Heart left ventricle (tissue), 13 donors: ENCODE data around the gene PRDM5.

ENCODE experiments used
- POLR2A ChIP-seq, 2 donors: fragments of 450-650 bp; IDR thresholded peaks; one replicate each; pipeline ENCODE4 v1.6.1; 2017; ENCODE audit warnings: antibody characterized with exemption in 2 of 2, mild to moderate bottlenecking in 2 of 2, moderate library complexity in 2 of 2
- TF ChIP-seq, protein P1 (sequence below), 12 donors: fragments of 200-600 bp; sonication (generic) in 4 of 12; IDR thresholded peaks; one replicate each; pipeline versions ENCODE4 v1.5.0 to v1.8.0; 2018 to 2022; ENCODE audit warnings: antibody characterized with exemption in 12 of 12, mild to moderate bottlenecking in 5 of 12
- donor health status: ischemic (EF 13 %, LVEDD 7.1; RV severe dilation, severe dysfunction).
- donor health status: DM: no; HTN: yes; CAD: no.
- donor health status: DM: no; HTN: no; CAD: no.
- donor health status: ischemic (EF 25% LVEDD 6.9; RV normal size, moderate dysfunction).
- donor health status: ischemic (EF 25% LVEDD 5.7; RV mildly dilated, moderate dysfunction).
- donor health status: ischemic (EF 35%, LVEDD 5.7; RV mildly dilated, moderate dysfunction).
- donor health status: nonischemic (EF 11% LVEDD 7.7; RV severe dilation, severe dysfunction).
- donor health status: DM: yes; HTN: yes; CAD: no.
- donor health status: PGD.
- donor health status: ischemic (EF 29% LVEDD 5.4; RV normal size, mild dysfunction).
- donor health status: nonischemic (EF 23%, LVEDD 6.1; RV moderate dilation, normal function).

DNA sequence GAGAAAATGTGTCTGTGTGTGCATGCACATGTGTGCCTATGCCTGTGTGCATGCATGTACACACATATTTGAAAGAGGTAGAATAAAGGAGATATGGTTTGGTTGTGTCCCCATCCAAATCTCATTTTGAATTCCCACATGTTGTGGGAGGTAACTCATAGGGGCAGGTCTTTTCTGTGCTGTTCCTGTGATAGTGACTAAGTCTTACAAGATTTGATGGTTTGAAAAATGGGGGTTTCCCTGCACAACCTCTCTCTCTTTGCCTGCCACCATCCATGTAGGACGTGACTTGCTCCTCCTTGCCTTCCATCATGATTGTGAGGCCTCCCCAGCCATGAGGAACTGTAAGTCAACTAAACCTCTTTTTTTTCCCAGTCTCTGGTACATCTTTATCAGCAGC lies 87.2 kb downstream of the PRDM5 start:
- TF ChIP-seq, protein P1, sequence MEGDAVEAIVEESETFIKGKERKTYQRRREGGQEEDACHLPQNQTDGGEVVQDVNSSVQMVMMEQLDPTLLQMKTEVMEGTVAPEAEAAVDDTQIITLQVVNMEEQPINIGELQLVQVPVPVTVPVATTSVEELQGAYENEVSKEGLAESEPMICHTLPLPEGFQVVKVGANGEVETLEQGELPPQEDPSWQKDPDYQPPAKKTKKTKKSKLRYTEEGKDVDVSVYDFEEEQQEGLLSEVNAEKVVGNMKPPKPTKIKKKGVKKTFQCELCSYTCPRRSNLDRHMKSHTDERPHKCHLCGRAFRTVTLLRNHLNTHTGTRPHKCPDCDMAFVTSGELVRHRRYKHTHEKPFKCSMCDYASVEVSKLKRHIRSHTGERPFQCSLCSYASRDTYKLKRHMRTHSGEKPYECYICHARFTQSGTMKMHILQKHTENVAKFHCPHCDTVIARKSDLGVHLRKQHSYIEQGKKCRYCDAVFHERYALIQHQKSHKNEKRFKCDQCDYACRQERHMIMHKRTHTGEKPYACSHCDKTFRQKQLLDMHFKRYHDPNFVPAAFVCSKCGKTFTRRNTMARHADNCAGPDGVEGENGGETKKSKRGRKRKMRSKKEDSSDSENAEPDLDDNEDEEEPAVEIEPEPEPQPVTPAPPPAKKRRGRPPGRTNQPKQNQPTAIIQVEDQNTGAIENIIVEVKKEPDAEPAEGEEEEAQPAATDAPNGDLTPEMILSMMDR (IDR thresholded peaks at IDR 0.05), result no peak
- TF ChIP-seq POLR2A (IDR thresholded peaks at IDR 0.05), result no peak
